WTC11 (cell line): ENCODE results near the gene PNMT. TPM values are rescaled to one million over a fixed set of nuclear protein-coding genes. Genes with fewer than 3 reads are reported as not detected.
A peak's percentile ranks its signal among the peaks of the same experiment; 100 is the strongest.

Experiments used
- ATAC-seq: fragments of 200-7000 bp; cut with Tn5 transposase; 2 replicates; pipeline ENCODE4 v1.10.0; 2021; ENCODE audit warnings: mild to moderate bottlenecking, moderate library complexity
- CTCF ChIA-PET: fragments of 300-600 bp; sonication (Branson Sonifier 250); formaldehyde crosslinking; loops from one replicate; lab custom pipeline; 2021; ENCODE audit warnings: antibody characterized with exemption; lab: Charles Lee
- POLR2A ChIA-PET: fragments of 350-600 bp; sonication (Branson Sonifier 250); formaldehyde crosslinking; loops from one replicate; lab custom pipeline; 2021; ENCODE audit warnings: antibody characterized with exemption; lab: Charles Lee
- DNase-seq: peaks from one replicate; pipeline ENCODE4 v3.0.0; 2021; ENCODE audit warnings: low spot score
- H3K27ac Mint-ChIP-seq: 2 replicates; pipeline ENCODE4 v1.8.0; 2021; ENCODE audit warnings: mixed read lengths
- H3K27me3 Mint-ChIP-seq: 2 replicates; pipeline ENCODE4 v1.8.0; 2021; ENCODE audit warnings: low read depth, mild to moderate bottlenecking, moderate library complexity, mixed read lengths
- H3K36me3 Mint-ChIP-seq: 2 replicates; pipeline ENCODE4 v1.8.0; 2021; ENCODE audit warnings: mixed read lengths
- H3K4me1 Mint-ChIP-seq: 2 replicates; pipeline ENCODE4 v1.8.0; 2022; ENCODE audit warnings: mixed read lengths
- H3K4me3 Mint-ChIP-seq: 2 replicates; pipeline ENCODE4 v1.8.0; 2021; ENCODE audit warnings: mild to moderate bottlenecking, moderate library complexity, mixed read lengths
- H3K9me3 Mint-ChIP-seq: 2 replicates; pipeline ENCODE4 v1.8.0; 2021; ENCODE audit warnings: mixed read lengths
- CREM ChIP-seq: sonication (generic); formaldehyde crosslinking; IDR thresholded peaks from 2 replicates; pipeline ENCODE4 v1.8.1; 2022; ENCODE audit warnings: mild to moderate bottlenecking, missing genetic modification reagents, moderate library complexity
- ERG ChIP-seq: fragments of 250-450 bp; sonication (Bioruptor Pico); IDR thresholded peaks from 2 replicates; pipeline ENCODE4 v1.8.0; 2021; ENCODE audit warnings: mild to moderate bottlenecking
- FOXJ3 ChIP-seq: sonication (generic); formaldehyde crosslinking; IDR thresholded peaks from 2 replicates; pipeline ENCODE4 v1.9.0; 2021; ENCODE audit warnings: missing genetic modification reagents, mild to moderate bottlenecking, borderline replicate concordance
- GRHL2 ChIP-seq: fragments of 250-450 bp; sonication (Bioruptor Pico); IDR thresholded peaks from 2 replicates; pipeline ENCODE4 v1.8.0; 2022; ENCODE audit warnings: mild to moderate bottlenecking, moderate library complexity; ENCODE audit not compliant: insufficient replicate concordance, severe bottlenecking
- RELA ChIP-seq: sonication (generic); formaldehyde crosslinking; IDR thresholded peaks from 2 replicates; pipeline ENCODE4 v1.8.1; 2022; ENCODE audit warnings: missing genetic modification reagents, mild to moderate bottlenecking, borderline replicate concordance
- TEAD1 ChIP-seq: sonication (generic); formaldehyde crosslinking; IDR thresholded peaks from 2 replicates; pipeline ENCODE4 v1.8.0; 2022; ENCODE audit warnings: mild to moderate bottlenecking, missing genetic modification reagents
- ZNF219 ChIP-seq: sonication (generic); formaldehyde crosslinking; IDR thresholded peaks from 2 replicates; pipeline ENCODE4 v1.8.0; 2023; ENCODE audit warnings: missing genetic modification reagents, mild to moderate bottlenecking, borderline replicate concordance
- ZNF423 ChIP-seq: fragments of 250-450 bp; sonication (Bioruptor Pico); IDR thresholded peaks from 2 replicates; pipeline ENCODE4 v2.1.2; 2022; ENCODE audit warnings: mild to moderate bottlenecking, moderate library complexity
- ZNF425 ChIP-seq: fragments of 250-450 bp; sonication (Bioruptor Pico); conservative IDR thresholded peaks from 2 replicates; pipeline ENCODE4 v1.9.0; 2021; ENCODE audit warnings: mild to moderate bottlenecking
- total RNA-seq: library from RNA; stranded (reverse); gene quantifications from 3 replicates; pipeline ENCODE4 v1.2.3, GENCODE V29; 2021
- TF ChIP-seq, protein P1 (sequence below): sonication (generic); formaldehyde crosslinking; IDR thresholded peaks from 2 replicates; pipeline ENCODE4 v1.8.1; 2022; ENCODE audit warnings: low read depth, mild to moderate bottlenecking, moderate library complexity, missing genetic modification reagents, borderline replicate concordance
- TF ChIP-seq, protein P2 (sequence below): sonication (generic); formaldehyde crosslinking; conservative IDR thresholded peaks from 2 replicates; pipeline ENCODE4 v1.8.1; 2023; ENCODE audit warnings: mild to moderate bottlenecking, low read depth, missing genetic modification reagents, moderate library complexity

The PNMT gene
- total RNA-seq, 1 experiment from 2014 or later, result 3.1 TPM

DNA sequence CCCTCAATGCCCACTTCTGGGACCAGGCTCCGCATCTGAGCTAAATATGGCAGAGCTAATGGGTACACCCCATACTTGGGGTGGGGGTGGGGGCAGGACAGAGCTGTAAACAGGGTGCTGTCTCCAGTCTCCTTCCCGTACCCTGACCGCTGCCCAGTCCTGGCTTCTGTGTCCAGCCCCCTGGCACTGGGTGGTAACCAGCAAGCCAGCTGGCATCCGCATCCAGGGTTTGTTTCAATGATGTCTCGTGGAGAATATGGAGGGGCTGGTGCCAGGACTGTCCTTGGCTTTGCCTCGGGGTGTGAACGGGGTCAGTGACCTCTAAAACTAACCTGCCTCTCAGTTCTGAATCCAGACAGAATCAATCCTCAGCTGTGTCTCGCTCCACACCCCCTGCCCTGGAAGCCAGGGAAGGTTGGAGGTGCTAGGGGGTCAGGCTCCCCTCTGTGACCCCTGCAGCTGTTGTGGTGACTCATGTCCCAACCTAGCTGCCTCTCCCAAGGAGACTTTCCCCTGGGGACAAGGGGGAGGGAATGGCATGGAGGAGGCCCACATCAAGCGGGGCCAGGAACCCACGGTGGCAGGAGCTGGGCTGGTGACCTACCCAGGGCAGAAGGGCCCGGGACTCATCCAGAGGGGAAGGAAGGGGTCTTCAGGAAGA, 1.5 kb upstream of the PNMT start:
- Mint-ChIP-seq H3K36me3 (no peaks in the 10 kb centered on the region), H3K4me3 (peak overlapping the region; percentile 71), H3K27me3 (peaks cover 44% of the 10 kb centered on the region), H3K27ac (no peak overlapping the region), H3K4me1 (peaks cover 51% of the 10 kb centered on the region), H3K9me3 (no peaks in the 10 kb centered on the region)
- ChIA-PET POLR2A (interaction anchor here (0.7 to 1.1 kb wide), 3 partner anchors 14 to 29 kb away, joined by 3 to 4 read pairs (median 3); no protein-coding TSS in a partner anchor), CTCF (interaction anchor here (0.7 to 18.0 kb wide), 14 partner anchors 12 to 119 kb away, joined by 3 to 876 read pairs (median 4); partner anchors contain the start of genes ERBB2, MIEN1 and PPP1R1B)
- ATAC-seq (no peak), DNase-seq (no peak)
- TF ChIP-seq ERG (no peak), ZNF423 (CRISPR knock-in tag) (0 out of 2 replicates have a peak, but pooled peaks have one; percentile 19), ZNF425 (CRISPR knock-in tag) (no peak), GRHL2 (no peak), CREM (CRISPR knock-in tag) (no peak), ZNF219 (no peak)

GRCh38 chr17:39667262-39667944, 850 bp upstream of the PNMT start:
- no peak for ATAC-seq
- CTCF ChIA-PET, result interaction anchor here (0.7 to 18.0 kb wide), 9 partner anchors 11 to 346 kb away, joined by 3 to 876 read pairs (median 4); partner anchors contain the start of genes ERBB2, MIEN1 and PPP1R1B
- peaks cover 56% of the 10 kb centered on the region for H3K4me1 Mint-ChIP-seq
- DNase-seq, result peak; percentile 25
- H3K4me3 Mint-ChIP-seq, result peak overlapping the region; percentile 71
- no peaks in the 10 kb centered on the region for H3K36me3 Mint-ChIP-seq
- peaks cover 47% of the 10 kb centered on the region for H3K27me3 Mint-ChIP-seq
- H3K9me3 Mint-ChIP-seq, result no peaks in the 10 kb centered on the region
- TF ChIP-seq RELA (CRISPR knock-in tag), result 0 out of 2 replicates have a peak, but pooled peaks have one; percentile 14
- peak; percentile 45 for TF ChIP-seq ZNF423 (CRISPR knock-in tag)
- no peak for TF ChIP-seq TEAD1 (CRISPR knock-in tag)
- TF ChIP-seq, protein P1, sequence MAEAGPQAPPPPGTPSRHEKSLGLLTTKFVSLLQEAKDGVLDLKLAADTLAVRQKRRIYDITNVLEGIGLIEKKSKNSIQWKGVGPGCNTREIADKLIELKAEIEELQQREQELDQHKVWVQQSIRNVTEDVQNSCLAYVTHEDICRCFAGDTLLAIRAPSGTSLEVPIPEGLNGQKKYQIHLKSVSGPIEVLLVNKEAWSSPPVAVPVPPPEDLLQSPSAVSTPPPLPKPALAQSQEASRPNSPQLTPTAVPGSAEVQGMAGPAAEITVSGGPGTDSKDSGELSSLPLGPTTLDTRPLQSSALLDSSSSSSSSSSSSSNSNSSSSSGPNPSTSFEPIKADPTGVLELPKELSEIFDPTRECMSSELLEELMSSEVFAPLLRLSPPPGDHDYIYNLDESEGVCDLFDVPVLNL (CRISPR knock-in tag), result no peak
- TF ChIP-seq, protein P2, sequence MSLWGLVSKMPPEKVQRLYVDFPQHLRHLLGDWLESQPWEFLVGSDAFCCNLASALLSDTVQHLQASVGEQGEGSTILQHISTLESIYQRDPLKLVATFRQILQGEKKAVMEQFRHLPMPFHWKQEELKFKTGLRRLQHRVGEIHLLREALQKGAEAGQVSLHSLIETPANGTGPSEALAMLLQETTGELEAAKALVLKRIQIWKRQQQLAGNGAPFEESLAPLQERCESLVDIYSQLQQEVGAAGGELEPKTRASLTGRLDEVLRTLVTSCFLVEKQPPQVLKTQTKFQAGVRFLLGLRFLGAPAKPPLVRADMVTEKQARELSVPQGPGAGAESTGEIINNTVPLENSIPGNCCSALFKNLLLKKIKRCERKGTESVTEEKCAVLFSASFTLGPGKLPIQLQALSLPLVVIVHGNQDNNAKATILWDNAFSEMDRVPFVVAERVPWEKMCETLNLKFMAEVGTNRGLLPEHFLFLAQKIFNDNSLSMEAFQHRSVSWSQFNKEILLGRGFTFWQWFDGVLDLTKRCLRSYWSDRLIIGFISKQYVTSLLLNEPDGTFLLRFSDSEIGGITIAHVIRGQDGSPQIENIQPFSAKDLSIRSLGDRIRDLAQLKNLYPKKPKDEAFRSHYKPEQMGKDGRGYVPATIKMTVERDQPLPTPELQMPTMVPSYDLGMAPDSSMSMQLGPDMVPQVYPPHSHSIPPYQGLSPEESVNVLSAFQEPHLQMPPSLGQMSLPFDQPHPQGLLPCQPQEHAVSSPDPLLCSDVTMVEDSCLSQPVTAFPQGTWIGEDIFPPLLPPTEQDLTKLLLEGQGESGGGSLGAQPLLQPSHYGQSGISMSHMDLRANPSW (CRISPR knock-in tag), result no peak
- no peak for TF ChIP-seq FOXJ3 (CRISPR knock-in tag)
- no peak overlapping the region for H3K27ac Mint-ChIP-seq
- POLR2A ChIA-PET, result interaction anchor here (0.9 to 1.1 kb wide), 2 partner anchors 15 to 22 kb away, joined by 3 to 4 read pairs; no protein-coding TSS in a partner anchor
